Activated gamma-delta T cell treated with anti-CD3 and anti-CD28 coated beads, Interleukin-2, amount 50 U/mL, for 16 hours (primary cell): ENCODE data around the gene FBXL17.

Source experiments
- DNase-seq: peaks from one replicate; pipeline ENCODE4 v3.0.0-alpha.2; 2020; ENCODE audit warnings: low read depth

FBXL17 gene

GRCh38 chr5:107858324-107858723 lies 523.6 kb downstream of the FBXL17 start:
- no peak for DNase-seq

GRCh38 chr5:107857785-107858184 lies 524.1 kb downstream of the FBXL17 start:
- no peak for DNase-seq

- DNase-seq: no peak
Measured at GRCh38 chr5:107855171-107855570, 526.7 kb downstream of the FBXL17 start.

GRCh38 chr5:107853696-107854095 lies 528.2 kb downstream of the FBXL17 start:
- no peak for DNase-seq

DNA sequence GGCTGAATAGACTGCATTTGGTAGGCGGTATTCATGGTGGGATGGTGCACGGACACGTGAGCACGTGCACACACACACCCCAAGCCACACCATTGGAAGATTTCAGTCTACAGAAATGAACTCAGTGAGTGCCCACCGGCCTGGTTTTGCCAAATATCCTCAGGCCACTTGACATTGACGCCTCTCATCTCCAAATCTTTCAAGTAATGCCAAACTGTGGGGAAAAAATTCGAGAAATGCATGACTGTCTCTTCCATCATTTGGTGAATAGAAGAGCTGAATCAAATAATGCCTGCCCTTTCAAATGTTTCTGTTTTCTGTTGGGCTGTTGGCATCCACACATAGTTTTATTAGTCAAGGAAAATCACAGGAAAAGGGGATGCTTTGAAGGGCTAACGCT lies 528.9 kb downstream of the FBXL17 start:
- DNase-seq: no peak

GRCh38 chr5:107849118-107849517 lies 532.8 kb downstream of the FBXL17 start:
- DNase-seq: no peak

DNA sequence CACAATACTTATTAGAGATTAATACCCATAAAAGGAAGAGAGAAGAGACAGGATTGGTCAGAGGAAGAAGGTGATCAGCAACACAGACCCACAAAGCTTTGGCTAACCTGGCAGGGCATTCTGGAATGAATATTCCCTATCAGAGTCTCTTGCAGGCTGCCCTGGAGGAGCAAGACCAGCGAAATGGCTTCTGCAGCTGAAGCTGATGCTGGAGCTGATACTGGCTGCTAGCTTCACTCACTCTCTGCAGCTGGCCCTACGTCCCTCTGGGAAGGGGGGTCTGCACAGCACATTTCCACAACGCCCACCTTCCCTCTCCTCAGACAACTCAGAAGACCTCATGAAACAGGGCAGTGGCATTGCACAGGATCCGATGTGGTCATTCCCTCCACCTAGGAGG lies 541.3 kb downstream of the FBXL17 start:
- no peak for DNase-seq

- DNase-seq: no peak
Measured at GRCh38 chr5:107840161-107840560, 541.7 kb downstream of the FBXL17 start.

- DNase-seq: no peak
Measured at GRCh38 chr5:107835096-107835495, 546.8 kb downstream of the FBXL17 start.

- DNase-seq: no peak
Measured at GRCh38 chr5:107832746-107833145, 549.2 kb downstream of the FBXL17 start.

DNA sequence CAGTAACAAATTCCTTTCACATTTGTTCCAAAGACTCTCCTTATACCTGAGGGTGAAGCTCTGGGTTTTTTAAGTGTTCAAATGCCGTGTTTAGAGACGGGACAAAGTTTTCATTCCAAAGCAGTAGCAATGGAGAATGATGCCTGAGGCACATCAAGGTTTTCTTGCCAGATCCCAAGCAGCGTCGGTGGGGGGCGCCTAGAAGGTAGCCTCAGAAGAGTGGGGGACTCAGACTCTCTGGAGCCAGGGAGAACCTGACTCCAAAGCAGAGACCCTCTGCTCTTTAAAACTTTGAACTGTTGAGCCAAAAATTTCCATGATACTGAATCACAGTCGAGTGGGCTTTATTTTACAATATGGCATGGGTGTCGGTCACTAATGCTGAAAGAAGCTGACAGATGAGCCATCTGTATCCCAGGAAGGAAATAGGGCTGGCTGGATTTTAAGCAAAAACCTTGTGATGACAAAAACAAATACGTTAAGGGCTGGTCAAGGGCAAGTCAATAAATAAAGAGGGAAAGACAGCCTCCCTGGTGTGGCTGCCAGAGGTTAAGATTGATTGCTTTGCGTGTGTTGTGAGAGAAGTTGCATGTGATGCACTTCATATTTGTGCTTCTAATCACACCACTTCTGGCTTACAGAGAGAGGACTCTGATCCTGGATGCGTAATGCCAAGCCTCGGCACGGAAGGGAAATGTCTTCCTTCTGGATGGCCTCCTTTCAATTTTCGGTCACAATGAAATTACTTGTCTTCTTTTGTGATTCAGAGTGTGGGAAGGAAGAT lies 550.1 kb downstream of the FBXL17 start:
- DNase-seq: no peak

- DNase-seq: no peak
Measured at GRCh38 chr5:107830750-107831149, 551.1 kb downstream of the FBXL17 start.

GRCh38 chr5:107826311-107827000 lies 555.4 kb downstream of the FBXL17 start:
- DNase-seq: no peak

GRCh38 chr5:107824821-107825220 lies 557.1 kb downstream of the FBXL17 start:
- no peak for DNase-seq

DNA sequence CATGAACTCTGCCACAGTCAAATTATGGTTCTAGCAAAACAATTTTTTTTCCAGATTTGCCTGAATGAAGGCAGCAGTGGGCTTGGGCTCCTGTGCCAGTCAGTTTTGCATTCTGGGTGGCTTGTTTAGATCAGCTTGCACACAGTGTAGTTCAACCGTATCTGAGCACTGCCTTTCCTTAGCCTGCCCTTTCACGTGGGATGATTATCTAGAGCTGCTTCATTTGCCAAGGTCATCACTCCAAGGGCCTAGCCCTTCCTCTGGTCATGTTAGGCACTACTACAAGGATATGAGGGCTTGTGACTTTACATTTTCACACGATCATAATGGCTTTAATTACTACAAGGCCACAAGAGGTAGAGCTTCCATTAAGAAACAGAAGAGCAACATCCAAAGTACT lies 560.6 kb downstream of the FBXL17 start:
- DNase-seq: no peak

- no peak for DNase-seq
Measured at GRCh38 chr5:107820429-107820828, 561.5 kb downstream of the FBXL17 start.

DNA sequence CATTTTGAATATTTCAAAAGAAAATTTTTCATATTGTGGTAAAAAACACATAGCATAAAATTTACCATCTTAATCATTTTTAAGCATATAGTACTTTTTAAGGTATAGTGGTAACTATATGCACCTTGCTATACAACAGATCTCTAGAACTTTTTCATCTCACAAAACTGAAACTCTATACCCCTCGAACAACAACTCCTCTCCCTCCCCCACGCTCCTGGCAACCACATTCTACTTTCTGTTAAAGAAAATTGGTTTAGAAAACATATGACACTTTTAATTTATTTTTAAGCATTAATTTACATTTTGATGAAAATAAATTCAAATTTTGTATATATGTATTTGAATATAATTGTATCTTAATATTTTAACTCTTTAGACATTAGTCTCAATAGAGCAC lies 563.9 kb downstream of the FBXL17 start:
- DNase-seq: no peak

DNA sequence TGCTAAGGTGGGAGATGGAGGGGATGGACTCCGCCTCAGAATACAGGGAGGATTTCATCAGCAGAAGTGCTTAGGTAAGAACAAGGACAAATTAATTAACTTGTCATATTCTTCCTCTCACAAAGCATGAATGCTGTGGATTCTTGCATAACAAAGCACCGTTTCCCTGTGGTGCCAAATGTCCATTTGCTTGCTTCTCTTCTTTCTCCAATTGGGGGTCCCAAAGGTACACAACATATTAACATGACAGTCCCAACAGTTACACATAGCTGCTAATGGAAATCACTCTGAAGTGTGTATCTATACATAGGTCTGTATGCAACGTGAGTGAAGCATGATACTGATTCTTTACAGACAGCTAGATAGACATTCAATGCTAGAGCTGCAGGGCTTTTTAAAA lies 564.5 kb downstream of the FBXL17 start:
- DNase-seq: no peak

DNA sequence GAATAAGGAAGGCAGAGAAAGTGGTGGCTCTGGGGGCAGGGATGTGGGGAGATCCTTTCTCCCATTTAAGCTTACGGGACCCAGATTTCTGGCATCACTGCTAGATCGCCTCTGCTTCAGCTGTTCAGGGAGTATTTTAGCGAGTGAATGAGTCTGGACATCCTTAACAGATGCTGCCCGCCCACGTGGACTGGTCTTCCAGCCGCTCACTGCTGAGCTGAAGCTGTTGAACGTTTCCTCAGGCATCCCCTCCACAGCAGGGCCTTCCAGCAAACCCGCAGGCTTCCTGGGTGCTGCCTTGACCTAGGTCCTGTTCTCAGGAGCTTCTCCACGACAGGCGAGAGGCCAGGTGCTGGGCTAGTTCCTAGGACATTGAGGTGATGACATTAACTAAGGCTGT lies 566.8 kb downstream of the FBXL17 start:
- DNase-seq: no peak

- DNase-seq: no peak
Measured at GRCh38 chr5:107814183-107814827, 567.6 kb downstream of the FBXL17 start.

- no peak for DNase-seq
Measured at GRCh38 chr5:107813559-107813958, 568.3 kb downstream of the FBXL17 start.

- DNase-seq: no peak
Measured at GRCh38 chr5:107812570-107813141, 569.2 kb downstream of the FBXL17 start.
